ENCODE measurements around the gene FRAS1.

FRAS1 gene

DNA sequence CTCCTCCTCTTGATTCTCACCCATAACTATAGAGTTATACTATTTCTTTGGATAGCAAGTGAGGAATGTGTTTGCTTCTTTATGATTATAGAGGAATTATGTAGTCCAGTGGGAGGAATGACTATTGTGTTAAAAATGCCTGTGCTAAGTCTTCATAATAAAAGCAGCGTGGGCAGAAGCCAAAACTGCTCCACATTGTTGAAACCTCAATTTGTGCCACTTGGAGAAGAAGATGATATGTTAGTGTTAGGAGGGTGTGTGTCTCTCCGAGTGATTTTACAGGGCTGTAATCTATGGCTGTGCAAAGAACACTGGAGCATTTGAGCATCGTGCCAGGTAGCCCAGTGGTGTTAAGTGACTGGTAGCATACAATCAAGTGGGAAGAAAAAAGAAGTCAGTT is 74.3 kb downstream of the FRAS1 start:
- no peak for DNase-seq (ENCODE audit: extremely low read depth, low read depth)
- TF ChIP-seq, protein P1, sequence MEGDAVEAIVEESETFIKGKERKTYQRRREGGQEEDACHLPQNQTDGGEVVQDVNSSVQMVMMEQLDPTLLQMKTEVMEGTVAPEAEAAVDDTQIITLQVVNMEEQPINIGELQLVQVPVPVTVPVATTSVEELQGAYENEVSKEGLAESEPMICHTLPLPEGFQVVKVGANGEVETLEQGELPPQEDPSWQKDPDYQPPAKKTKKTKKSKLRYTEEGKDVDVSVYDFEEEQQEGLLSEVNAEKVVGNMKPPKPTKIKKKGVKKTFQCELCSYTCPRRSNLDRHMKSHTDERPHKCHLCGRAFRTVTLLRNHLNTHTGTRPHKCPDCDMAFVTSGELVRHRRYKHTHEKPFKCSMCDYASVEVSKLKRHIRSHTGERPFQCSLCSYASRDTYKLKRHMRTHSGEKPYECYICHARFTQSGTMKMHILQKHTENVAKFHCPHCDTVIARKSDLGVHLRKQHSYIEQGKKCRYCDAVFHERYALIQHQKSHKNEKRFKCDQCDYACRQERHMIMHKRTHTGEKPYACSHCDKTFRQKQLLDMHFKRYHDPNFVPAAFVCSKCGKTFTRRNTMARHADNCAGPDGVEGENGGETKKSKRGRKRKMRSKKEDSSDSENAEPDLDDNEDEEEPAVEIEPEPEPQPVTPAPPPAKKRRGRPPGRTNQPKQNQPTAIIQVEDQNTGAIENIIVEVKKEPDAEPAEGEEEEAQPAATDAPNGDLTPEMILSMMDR (IDR thresholded peaks at IDR 0.05; ENCODE audit: low read depth, low read length, missing control alignments), result no peak
- no peak overlapping the region for H3K4me3 ChIP-seq (replicated peaks; ENCODE audit: low read depth, low read length)

DNA sequence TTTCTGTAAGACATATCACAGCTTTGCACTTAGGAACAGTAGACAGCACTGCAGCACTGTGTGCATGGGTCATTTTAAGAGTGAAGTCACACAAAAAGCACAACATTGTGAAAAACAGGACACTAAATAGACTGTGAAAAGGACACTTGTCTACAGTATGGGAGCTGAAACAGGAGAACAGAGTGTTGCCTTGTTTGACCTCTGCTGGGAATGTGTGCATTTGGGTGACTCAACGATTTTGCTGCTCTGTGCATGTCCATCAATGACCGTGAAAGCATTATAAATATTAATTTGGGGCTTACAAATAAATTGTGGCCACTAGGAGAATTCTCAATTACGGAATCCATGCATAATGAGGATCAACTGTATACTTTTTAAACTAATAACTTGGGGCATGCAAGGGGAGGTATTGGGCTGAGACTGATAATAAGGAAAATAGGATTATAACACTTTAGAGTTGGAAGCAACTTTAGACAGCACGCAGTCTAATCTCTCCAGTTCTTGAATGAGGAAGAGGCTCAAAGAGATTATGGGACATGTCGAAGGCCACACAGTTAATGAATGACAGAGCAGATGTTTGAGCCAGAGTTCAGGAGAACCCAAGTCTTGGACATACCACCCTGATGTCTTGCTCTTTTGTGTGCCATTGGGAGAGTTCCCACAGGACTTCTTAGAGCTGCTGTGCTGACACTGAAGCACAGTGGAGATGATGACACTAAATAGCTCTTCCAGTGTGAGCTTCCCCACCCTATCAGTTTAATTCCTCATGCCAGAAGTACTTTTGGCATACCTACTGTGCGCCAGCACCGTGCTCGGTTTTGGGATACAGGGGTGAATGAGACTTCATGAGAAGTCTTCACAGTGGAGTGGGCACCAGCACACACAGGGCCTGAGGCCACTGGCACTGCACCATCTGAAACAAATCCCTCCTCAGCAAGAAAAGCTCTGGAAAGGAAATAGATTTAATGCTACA is 79.3 kb downstream of the FRAS1 start:
- DNase-seq (ENCODE audit: extremely low read depth, low read depth), result no peak
- TF ChIP-seq, protein P1 (IDR thresholded peaks at IDR 0.05; ENCODE audit: low read depth, low read length, missing control alignments), result no peak
- H3K4me3 ChIP-seq (replicated peaks; ENCODE audit: low read depth, low read length), result no peak overlapping the region

DNA sequence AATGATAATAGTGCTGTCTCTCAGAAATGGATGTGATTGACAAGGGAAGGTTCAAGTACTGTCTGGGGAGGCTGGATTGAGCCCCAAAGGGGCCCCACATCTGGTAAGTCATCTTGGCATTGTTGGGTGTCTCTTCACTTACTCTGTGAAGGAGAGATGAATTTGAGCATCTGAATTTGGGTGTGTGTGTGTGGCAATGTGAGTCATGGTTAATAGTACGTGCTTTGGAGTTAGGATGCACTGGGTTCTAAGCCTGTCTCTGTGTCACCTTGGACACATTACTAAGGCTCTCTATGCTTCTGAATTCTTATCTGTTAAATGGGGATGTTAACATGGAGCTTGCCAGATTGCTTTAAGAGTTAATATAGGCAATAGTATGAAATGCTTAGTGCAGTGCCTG is 80.4 kb downstream of the FRAS1 start:
- TF ChIP-seq, protein P1 (IDR thresholded peaks at IDR 0.05; ENCODE audit: low read depth, low read length, missing control alignments), result no peak
- H3K4me3 ChIP-seq (replicated peaks; ENCODE audit: low read depth, low read length), result no peak overlapping the region
- no peak for DNase-seq (ENCODE audit: extremely low read depth, low read depth)

DNA sequence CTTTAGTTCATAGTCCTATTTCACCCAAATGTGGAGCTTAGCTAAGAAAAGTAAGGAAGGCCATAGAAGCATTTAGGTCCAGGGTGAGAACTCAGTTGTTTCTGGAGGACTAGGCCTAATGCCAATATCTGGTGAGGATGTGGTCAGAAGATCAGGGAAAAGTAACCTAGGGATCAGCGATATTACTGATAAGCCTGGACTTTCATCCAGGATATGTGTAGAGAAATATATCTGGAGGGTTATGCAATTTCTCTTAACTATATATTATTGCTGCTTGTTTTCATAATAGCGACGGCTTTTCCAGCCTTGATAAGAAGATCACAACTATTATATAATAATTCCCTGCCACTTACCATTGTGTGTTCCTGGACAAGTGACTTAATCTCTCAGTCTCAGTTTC is 81.1 kb downstream of the FRAS1 start:
- no peak for DNase-seq (ENCODE audit: extremely low read depth, low read depth)
- TF ChIP-seq, protein P1 (IDR thresholded peaks at IDR 0.05; ENCODE audit: low read depth, low read length, missing control alignments), result no peak
- no peak overlapping the region for H3K4me3 ChIP-seq (replicated peaks; ENCODE audit: low read depth, low read length)

DNA sequence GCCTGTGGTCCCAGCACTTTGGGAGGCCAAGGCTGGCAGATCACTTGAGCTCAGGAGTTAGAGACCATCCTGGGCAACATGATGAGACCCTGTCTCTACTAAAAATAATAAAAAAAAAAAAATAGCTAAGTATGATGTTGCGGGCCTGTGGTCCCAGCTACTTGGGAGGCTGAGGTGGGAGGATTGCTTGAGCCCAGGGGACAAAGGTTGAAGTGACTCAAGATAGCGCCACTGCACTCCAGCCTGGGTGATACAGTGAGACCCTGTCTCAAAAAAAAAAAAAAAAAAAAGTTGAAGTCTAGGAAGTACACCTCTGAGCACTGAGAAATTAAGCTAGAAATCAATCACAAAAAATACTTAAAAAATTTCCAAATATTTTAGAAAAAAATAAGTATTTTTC is 86.5 kb downstream of the FRAS1 start:
- TF ChIP-seq, protein P1 (IDR thresholded peaks at IDR 0.05; ENCODE audit: low read depth, low read length, missing control alignments), result no peak
- H3K4me3 ChIP-seq (replicated peaks; ENCODE audit: low read depth, low read length), result no peak overlapping the region
- DNase-seq (ENCODE audit: extremely low read depth, low read depth), result no peak

DNA sequence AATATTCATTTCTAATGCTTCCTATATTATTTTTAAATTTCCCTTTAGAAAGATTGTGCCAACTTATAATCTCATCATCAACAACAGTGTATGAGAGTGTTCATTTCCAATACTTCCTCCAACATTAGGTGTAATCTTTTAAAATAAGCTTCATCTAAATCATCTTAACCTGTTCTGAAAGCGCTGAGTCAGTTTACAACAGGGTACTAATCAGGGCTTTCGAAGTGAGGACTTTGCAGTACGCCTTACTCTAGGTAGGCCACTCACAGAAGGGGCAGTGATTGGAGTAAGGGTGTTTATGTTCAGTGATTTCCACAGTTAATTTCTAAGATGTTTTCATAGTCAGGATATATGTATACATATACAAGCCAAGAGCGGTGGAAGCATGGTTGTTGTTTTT is 87.9 kb downstream of the FRAS1 start:
- TF ChIP-seq, protein P1 (IDR thresholded peaks at IDR 0.05; ENCODE audit: low read depth, low read length, missing control alignments), result no peak
- DNase-seq (ENCODE audit: extremely low read depth, low read depth), result no peak
- no peak overlapping the region for H3K4me3 ChIP-seq (replicated peaks; ENCODE audit: low read depth, low read length)

Data from HFF-Myc (cell line).